Progenitor cell of endocrine pancreas (in vitro differentiated cells): ENCODE results near the gene ADAMTS6. TPM values are rescaled to one million over a fixed set of nuclear protein-coding genes. Genes with fewer than 3 reads are reported as not detected.

Experiments used
- DNase-seq: peaks from one replicate; pipeline ENCODE4 v3.0.0; 2021; ENCODE audit warnings: low spot score; ENCODE audit not compliant: unreplicated experiment
- H3K27ac Mint-ChIP-seq: 2 replicates; pipeline ENCODE4 v1.8.0; 2021; ENCODE audit warnings: mild to moderate bottlenecking, moderate library complexity, mixed read lengths
- H3K27me3 Mint-ChIP-seq: 2 replicates; pipeline ENCODE4 v1.8.0; 2021; ENCODE audit warnings: mixed read lengths
- H3K36me3 Mint-ChIP-seq: 2 replicates; pipeline ENCODE4 v1.8.0; 2022; ENCODE audit warnings: mixed read lengths; ENCODE audit not compliant: insufficient read depth
- H3K4me1 Mint-ChIP-seq: 2 replicates; pipeline ENCODE4 v1.8.0; 2021; ENCODE audit warnings: low read depth, mixed read lengths
- H3K4me3 Mint-ChIP-seq: 2 replicates; pipeline ENCODE4 v1.8.0; 2021; ENCODE audit warnings: low read depth, mild to moderate bottlenecking, moderate library complexity, mixed read lengths
- H3K9me3 Mint-ChIP-seq: 2 replicates; pipeline ENCODE4 v1.8.0; 2021; ENCODE audit warnings: low read depth, mixed read lengths
- CTCF ChIP-seq: fragments of 200-600 bp; sonication (generic); IDR thresholded peaks from one replicate; pipeline ENCODE4 v1.5.0; 2021; ENCODE audit warnings: antibody characterized with exemption, mild to moderate bottlenecking; ENCODE audit not compliant: unreplicated experiment
- total RNA-seq: library from RNA; stranded (reverse); gene quantifications from 2 replicates; pipeline ENCODE4 v1.2.1, GENCODE V29; 2021

ADAMTS6 gene
- total RNA-seq, 1 donor from 2014 or later = 13.0 TPM

GRCh38 chr5:65127161-65127901 lies 354.4 kb downstream of the ADAMTS6 start:
- Mint-ChIP-seq H3K27ac (no peak overlapping the region), H3K36me3 (no peaks in the 10 kb centered on the region), H3K27me3 (peaks cover 3% of the 10 kb centered on the region), H3K4me1 (peaks cover 2% of the 10 kb centered on the region), H3K4me3 (no peak overlapping the region), H3K9me3 (no peaks in the 10 kb centered on the region)
- DNase-seq = no peak
- TF ChIP-seq CTCF = no peak

DNA sequence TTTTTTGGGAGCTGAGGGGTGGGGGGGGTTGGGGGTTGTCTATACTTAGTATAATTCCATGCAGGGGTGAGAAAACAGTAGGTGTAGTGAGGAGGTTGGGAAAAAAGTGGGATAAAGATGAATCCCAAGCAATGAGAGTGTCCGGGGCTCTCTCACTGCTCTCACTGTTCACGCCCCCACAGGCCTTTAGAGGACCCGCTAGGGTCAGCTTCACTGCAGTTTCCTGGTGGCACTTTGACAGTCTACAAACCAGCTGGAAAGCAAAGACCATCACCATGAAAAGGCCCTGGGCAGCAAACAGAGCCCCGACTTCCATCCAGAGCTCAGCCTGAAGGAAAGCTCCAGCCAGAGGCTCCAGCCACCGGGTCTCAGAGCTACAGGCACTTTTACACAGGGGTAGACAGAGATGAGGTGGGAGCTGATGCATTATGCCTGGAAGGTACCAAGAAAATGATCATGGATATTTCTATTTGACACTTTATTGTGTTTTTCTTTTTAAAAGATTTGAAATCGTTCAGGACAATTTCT lies 355.1 kb downstream of the ADAMTS6 start:
- no peak for TF ChIP-seq CTCF
- Mint-ChIP-seq H3K27me3 (peaks cover 3% of the 10 kb centered on the region), H3K27ac (no peak overlapping the region), H3K4me3 (no peak overlapping the region), H3K36me3 (no peaks in the 10 kb centered on the region), H3K9me3 (no peaks in the 10 kb centered on the region), H3K4me1 (peaks cover 2% of the 10 kb centered on the region)
- no peak for DNase-seq

GRCh38 chr5:65125591-65126541 lies 355.9 kb downstream of the ADAMTS6 start:
- H3K4me1 Mint-ChIP-seq = peaks cover 2% of the 10 kb centered on the region
- H3K27ac Mint-ChIP-seq = no peak overlapping the region
- no peak overlapping the region for H3K4me3 Mint-ChIP-seq
- H3K9me3 Mint-ChIP-seq = no peaks in the 10 kb centered on the region
- DNase-seq = no peak
- H3K27me3 Mint-ChIP-seq = peaks cover 3% of the 10 kb centered on the region
- TF ChIP-seq CTCF = no peak
- H3K36me3 Mint-ChIP-seq = no peaks in the 10 kb centered on the region

DNA sequence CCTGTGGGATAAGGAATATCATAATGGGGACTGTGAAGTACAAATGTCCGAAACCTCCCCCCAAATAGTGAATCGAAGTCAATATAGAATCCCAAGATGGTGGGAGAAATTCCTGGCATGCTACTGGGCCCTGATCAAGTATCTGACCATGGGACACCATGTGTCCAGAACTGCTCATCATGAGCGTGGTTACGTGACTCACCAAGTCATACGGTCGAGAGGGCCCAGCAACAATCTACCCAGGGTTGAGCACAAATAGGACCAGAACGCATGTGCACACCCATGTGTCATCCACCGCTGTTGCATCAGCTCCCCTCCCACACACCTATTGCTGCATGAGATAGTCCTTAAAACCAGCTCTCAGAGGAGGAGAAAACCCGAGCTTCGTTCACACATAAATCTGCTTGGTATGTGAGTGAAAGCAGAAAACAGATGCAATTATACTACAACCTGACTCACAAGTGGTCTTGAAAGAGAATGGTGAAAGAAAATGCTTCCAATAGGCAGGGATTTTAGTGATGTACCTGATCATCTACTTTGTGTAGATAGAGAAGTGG lies 359.8 kb downstream of the ADAMTS6 start:
- DNase-seq = no peak
- H3K4me1 Mint-ChIP-seq = peaks cover under 1% of the 10 kb centered on the region
- H3K9me3 Mint-ChIP-seq = peaks cover 5% of the 10 kb centered on the region
- peaks cover 3% of the 10 kb centered on the region for H3K27me3 Mint-ChIP-seq
- H3K27ac Mint-ChIP-seq = no peak overlapping the region
- TF ChIP-seq CTCF = no peak
- no peak overlapping the region for H3K4me3 Mint-ChIP-seq
- no peaks in the 10 kb centered on the region for H3K36me3 Mint-ChIP-seq
